ENCODE measurements around the gene DNM2.
"Not testable (repeated sequence)": the region's sequence is repeated elsewhere in the genome, so short reads cannot be mapped to it uniquely, and the experiment has no call there.

Gene DNM2

GRCh38 chr19:10727685-10728201 is 9.9 kb downstream of the DNM2 start:
- DNase-seq = no peak

GRCh38 chr19:10729411-10729810 is 11.5 kb downstream of the DNM2 start:
- DNase-seq = no peak

GRCh38 chr19:10730932-10731331 is 13.1 kb downstream of the DNM2 start:
- DNase-seq = no peak

- DNase-seq = no peak
Measured at GRCh38 chr19:10735741-10736140, 17.9 kb downstream of the DNM2 start.

GRCh38 chr19:10736189-10736588 is 18.3 kb downstream of the DNM2 start:
- DNase-seq = no peak

- no peak for DNase-seq
Measured at GRCh38 chr19:10736916-10737551, 19.2 kb downstream of the DNM2 start.

- DNase-seq = no peak
Measured at GRCh38 chr19:10737722-10738121, 19.8 kb downstream of the DNM2 start.

GRCh38 chr19:10740798-10741197 is 22.9 kb downstream of the DNM2 start:
- DNase-seq = no peak

- DNase-seq = no peak
Measured at GRCh38 chr19:10742476-10742875, 24.6 kb downstream of the DNM2 start.

GRCh38 chr19:10744253-10744798 is 26.4 kb downstream of the DNM2 start:
- no peak for DNase-seq

- DNase-seq = no peak
Measured at GRCh38 chr19:10744801-10745293, 27.0 kb downstream of the DNM2 start.

- not testable (repeated sequence) for DNase-seq
Measured at GRCh38 chr19:10746437-10746836, 28.6 kb downstream of the DNM2 start.

GRCh38 chr19:10747271-10747670 is 29.4 kb downstream of the DNM2 start:
- no peak for DNase-seq

- DNase-seq = no peak
Measured at GRCh38 chr19:10747674-10748073, 29.8 kb downstream of the DNM2 start.

GRCh38 chr19:10748195-10748926 is 30.5 kb downstream of the DNM2 start:
- DNase-seq = no peak

- DNase-seq = no peak
Measured at GRCh38 chr19:10748927-10749434, 31.1 kb downstream of the DNM2 start.

- no peak for DNase-seq
Measured at GRCh38 chr19:10749435-10750384, 31.8 kb downstream of the DNM2 start.

- no peak for DNase-seq
Measured at GRCh38 chr19:10751109-10751953, 33.5 kb downstream of the DNM2 start.

- no peak for DNase-seq
Measured at GRCh38 chr19:10752237-10752912, 34.5 kb downstream of the DNM2 start.

GRCh38 chr19:10752913-10753704 is 35.2 kb downstream of the DNM2 start:
- no peak for DNase-seq

Data from SIG-M5 (cell line).